ENCODE measurements around the gene NFASC. TPM values are rescaled to one million over a fixed set of nuclear protein-coding genes. Genes with fewer than 3 reads are reported as not detected.

The NFASC gene
- total RNA-seq, 1 experiment from 2014 or later, result 20.1 TPM

DNA sequence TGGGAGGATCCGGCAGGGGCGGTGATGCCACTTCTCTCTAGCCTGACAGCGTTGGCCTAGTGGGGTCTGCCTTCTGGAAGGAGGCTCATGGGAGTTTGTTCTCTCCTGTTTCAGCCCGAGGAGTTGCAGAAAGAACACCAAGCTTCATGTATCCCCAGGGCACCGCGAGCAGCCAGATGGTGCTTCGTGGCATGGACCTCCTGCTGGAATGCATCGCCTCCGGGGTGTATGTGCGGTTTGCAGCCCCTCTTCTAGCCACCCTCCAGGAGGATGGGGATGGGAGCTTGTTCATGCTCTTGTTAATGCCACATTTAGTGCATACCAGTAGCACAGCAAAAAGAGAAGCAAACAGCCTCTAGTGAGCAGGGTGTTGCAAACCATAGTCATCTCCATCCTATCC, 97.5 kb downstream of the NFASC start:
- ChIA-PET POLR2A (no interaction called here), CTCF (interaction anchor here (0.7 to 4.1 kb wide), 5 partner anchors 11 to 161 kb away, joined by 3 to 28 read pairs (median 3); no protein-coding TSS in a partner anchor)
- ATAC-seq (no peak), DNase-seq (ENCODE audit: low spot score) (no peak)
- H3K9me3 Mint-ChIP-seq, result no peaks in the 10 kb centered on the region
- TF ChIP-seq, protein P1, sequence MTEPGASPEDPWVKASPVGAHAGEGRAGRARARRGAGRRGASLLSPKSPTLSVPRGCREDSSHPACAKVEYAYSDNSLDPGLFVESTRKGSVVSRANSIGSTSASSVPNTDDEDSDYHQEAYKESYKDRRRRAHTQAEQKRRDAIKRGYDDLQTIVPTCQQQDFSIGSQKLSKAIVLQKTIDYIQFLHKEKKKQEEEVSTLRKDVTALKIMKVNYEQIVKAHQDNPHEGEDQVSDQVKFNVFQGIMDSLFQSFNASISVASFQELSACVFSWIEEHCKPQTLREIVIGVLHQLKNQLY (CRISPR knock-in tag; IDR thresholded peaks at IDR 0.05), result no peak
- TF ChIP-seq, protein P2, sequence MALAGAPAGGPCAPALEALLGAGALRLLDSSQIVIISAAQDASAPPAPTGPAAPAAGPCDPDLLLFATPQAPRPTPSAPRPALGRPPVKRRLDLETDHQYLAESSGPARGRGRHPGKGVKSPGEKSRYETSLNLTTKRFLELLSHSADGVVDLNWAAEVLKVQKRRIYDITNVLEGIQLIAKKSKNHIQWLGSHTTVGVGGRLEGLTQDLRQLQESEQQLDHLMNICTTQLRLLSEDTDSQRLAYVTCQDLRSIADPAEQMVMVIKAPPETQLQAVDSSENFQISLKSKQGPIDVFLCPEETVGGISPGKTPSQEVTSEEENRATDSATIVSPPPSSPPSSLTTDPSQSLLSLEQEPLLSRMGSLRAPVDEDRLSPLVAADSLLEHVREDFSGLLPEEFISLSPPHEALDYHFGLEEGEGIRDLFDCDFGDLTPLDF (CRISPR knock-in tag; IDR thresholded peaks at IDR 0.05), result no peak
- TF ChIP-seq, protein P3, sequence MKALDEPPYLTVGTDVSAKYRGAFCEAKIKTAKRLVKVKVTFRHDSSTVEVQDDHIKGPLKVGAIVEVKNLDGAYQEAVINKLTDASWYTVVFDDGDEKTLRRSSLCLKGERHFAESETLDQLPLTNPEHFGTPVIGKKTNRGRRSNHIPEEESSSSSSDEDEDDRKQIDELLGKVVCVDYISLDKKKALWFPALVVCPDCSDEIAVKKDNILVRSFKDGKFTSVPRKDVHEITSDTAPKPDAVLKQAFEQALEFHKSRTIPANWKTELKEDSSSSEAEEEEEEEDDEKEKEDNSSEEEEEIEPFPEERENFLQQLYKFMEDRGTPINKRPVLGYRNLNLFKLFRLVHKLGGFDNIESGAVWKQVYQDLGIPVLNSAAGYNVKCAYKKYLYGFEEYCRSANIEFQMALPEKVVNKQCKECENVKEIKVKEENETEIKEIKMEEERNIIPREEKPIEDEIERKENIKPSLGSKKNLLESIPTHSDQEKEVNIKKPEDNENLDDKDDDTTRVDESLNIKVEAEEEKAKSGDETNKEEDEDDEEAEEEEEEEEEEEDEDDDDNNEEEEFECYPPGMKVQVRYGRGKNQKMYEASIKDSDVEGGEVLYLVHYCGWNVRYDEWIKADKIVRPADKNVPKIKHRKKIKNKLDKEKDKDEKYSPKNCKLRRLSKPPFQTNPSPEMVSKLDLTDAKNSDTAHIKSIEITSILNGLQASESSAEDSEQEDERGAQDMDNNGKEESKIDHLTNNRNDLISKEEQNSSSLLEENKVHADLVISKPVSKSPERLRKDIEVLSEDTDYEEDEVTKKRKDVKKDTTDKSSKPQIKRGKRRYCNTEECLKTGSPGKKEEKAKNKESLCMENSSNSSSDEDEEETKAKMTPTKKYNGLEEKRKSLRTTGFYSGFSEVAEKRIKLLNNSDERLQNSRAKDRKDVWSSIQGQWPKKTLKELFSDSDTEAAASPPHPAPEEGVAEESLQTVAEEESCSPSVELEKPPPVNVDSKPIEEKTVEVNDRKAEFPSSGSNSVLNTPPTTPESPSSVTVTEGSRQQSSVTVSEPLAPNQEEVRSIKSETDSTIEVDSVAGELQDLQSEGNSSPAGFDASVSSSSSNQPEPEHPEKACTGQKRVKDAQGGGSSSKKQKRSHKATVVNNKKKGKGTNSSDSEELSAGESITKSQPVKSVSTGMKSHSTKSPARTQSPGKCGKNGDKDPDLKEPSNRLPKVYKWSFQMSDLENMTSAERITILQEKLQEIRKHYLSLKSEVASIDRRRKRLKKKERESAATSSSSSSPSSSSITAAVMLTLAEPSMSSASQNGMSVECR (CRISPR knock-in tag; IDR thresholded peaks at IDR 0.05; ENCODE audit: borderline replicate concordance), result no peak
- TF ChIP-seq SOX15 (CRISPR knock-in tag; IDR thresholded peaks at IDR 0.05), result no peak
- TF ChIP-seq JAZF1 (CRISPR knock-in tag; IDR thresholded peaks at IDR 0.05), result no peak
- TF ChIP-seq, protein P4, sequence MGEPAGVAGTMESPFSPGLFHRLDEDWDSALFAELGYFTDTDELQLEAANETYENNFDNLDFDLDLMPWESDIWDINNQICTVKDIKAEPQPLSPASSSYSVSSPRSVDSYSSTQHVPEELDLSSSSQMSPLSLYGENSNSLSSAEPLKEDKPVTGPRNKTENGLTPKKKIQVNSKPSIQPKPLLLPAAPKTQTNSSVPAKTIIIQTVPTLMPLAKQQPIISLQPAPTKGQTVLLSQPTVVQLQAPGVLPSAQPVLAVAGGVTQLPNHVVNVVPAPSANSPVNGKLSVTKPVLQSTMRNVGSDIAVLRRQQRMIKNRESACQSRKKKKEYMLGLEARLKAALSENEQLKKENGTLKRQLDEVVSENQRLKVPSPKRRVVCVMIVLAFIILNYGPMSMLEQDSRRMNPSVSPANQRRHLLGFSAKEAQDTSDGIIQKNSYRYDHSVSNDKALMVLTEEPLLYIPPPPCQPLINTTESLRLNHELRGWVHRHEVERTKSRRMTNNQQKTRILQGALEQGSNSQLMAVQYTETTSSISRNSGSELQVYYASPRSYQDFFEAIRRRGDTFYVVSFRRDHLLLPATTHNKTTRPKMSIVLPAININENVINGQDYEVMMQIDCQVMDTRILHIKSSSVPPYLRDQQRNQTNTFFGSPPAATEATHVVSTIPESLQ (CRISPR knock-in tag; IDR thresholded peaks at IDR 0.05), result no peak
- TF ChIP-seq JUN (CRISPR knock-in tag; IDR thresholded peaks at IDR 0.05), result no peak
- TF ChIP-seq SMAD3 (CRISPR knock-in tag; IDR thresholded peaks at IDR 0.05; ENCODE audit: borderline replicate concordance), result no peak
- TF ChIP-seq ZNF317 (CRISPR knock-in tag; IDR thresholded peaks at IDR 0.05; ENCODE audit: borderline replicate concordance, low read depth), result no peak
- no peak for TF ChIP-seq CDX4 (CRISPR knock-in tag; IDR thresholded peaks at IDR 0.05; ENCODE audit: borderline replicate concordance)
- no peak for TF ChIP-seq ZNF121 (CRISPR knock-in tag; IDR thresholded peaks at IDR 0.05)
- TF ChIP-seq EMX1 (CRISPR knock-in tag; IDR thresholded peaks at IDR 0.05), result no peak
- TF ChIP-seq PRDM15 (CRISPR knock-in tag; IDR thresholded peaks at IDR 0.05), result no peak
- no peak for TF ChIP-seq RORB (CRISPR knock-in tag; IDR thresholded peaks at IDR 0.05)
- no peak for TF ChIP-seq PRRX2 (CRISPR knock-in tag; IDR thresholded peaks at IDR 0.05)
- no peaks in the 10 kb centered on the region for H3K4me1 Mint-ChIP-seq
- H3K36me3 Mint-ChIP-seq, result no peaks in the 10 kb centered on the region
- no peaks in the 10 kb centered on the region for H3K27me3 Mint-ChIP-seq (ENCODE audit: low read depth)
- H3K27ac Mint-ChIP-seq, result no peak overlapping the region
- H3K4me3 Mint-ChIP-seq, result no peak overlapping the region

Data from WTC11 (cell line).